ENCODE data around the gene POLR1G.

The POLR1G gene

GRCh38 chr19:45446295-45446694, 39.9 kb downstream of the POLR1G start:
- DNase-seq (ENCODE audit: low read depth, low spot score): no peak

GRCh38 chr19:45446944-45447343, 40.5 kb downstream of the POLR1G start:
- DNase-seq (ENCODE audit: low read depth, low spot score): no peak

DNA sequence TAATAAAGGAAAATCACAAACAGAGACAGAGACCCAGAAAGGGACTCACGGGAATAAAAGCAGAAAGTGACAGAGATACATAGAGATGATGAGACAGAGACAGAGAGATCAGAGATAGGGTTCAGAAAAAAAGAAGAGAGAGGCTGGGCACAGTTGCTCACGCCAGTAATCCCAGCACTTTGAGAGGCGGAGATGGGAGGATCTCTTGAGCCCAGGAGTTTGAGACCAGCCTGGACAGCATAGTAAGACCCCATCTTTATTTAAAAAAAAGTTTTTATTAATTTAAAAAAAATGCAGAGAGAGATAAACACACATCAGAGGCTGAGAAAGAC, 41.9 kb downstream of the POLR1G start:
- no peak for DNase-seq (ENCODE audit: low read depth, low spot score)

DNA sequence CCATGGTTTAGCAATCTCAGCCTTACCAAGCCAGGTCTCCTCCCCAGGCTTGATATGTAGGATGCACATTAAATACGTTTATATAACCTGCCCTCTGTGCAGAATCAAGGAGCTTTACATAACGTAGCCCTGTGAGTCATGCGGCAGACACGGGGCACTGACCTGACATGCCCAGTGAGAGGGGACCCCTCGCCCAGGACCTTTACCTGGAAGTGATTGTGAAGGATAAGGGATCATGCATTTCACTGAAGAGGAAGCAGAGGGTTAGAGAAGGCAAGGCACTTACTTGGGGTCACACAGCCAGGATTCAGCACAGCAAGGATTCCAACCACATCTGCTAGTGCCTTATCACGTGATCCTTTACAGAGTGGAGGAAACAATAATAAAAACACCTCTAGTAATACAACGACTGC, 42.4 kb downstream of the POLR1G start:
- DNase-seq (ENCODE audit: low read depth, low spot score): no peak

DNA sequence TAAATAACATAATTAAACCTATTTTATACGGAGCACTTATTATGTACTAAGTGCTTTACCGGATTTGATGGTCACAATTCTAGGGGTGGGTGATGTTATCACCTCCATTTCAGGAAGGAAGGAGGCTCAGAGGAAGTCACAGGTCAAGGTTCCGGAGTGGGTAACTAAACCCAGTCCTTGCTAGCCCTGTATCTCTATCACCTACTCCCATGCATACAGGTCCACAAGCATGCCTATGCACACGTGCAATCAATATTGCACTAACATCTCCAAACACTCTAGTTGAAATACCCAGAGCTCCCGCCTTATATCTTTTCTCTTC, 43.5 kb downstream of the POLR1G start:
- no peak for DNase-seq (ENCODE audit: low read depth, low spot score)

DNA sequence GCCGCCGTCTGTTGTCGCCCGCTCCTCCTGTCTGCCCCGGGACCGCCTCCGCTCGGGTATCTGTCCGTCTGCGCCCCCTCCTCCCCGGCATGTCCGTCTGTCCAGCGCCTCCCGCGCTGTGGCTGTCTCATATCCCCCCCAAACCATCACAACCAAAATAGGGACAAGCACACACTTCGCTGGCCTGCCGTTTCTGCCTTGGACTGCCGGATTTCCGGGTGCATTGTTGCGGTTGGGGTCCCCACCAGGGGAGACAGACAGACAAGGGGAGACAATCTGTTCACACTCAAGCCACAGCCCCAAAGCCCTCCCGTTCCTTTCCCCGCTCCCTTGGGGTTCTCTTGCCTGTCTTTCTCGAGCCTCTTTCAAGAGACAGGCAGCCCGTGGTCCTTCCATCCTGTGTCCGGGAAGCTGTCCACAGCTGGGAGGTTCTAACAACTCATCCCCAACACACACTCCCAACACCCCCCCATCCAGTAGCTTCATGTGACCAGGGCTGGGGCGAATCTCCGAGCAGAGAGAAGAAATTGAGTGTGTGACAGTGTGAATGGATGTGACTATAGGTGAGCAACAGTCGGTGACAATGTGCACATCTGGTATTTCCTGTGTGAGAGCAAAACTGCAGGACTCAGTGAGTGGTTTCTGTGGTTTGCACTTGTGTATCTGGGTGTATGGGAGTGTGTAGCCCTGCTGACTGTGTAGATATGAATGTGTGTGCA, 44.8 kb downstream of the POLR1G start:
- no peak for DNase-seq (ENCODE audit: low read depth, low spot score)

- no peak for DNase-seq (ENCODE audit: low read depth, low spot score)
These were observed 45.5 kb downstream of the POLR1G start for GRCh38 chr19:45451850-45452387.

- DNase-seq (ENCODE audit: low read depth, low spot score): peak; percentile 99
These were observed 49.5 kb downstream of the POLR1G start for GRCh38 chr19:45455707-45456499.

- DNase-seq (ENCODE audit: low read depth, low spot score): no peak
These were observed 50.0 kb downstream of the POLR1G start for GRCh38 chr19:45456500-45456815.

- no peak for DNase-seq (ENCODE audit: low read depth, low spot score)
These were observed 51.3 kb downstream of the POLR1G start for GRCh38 chr19:45457776-45458175.

Data from ELF-1 (cell line).